ENCODE data around the gene ZNF577. TPM values are rescaled to one million over a fixed set of nuclear protein-coding genes. Genes with fewer than 3 reads are reported as not detected.

ZNF577 gene
- total RNA-seq, 4 donors from 2014 or later, result 10.5 to 26.4 (median 11.7) TPM

DNA sequence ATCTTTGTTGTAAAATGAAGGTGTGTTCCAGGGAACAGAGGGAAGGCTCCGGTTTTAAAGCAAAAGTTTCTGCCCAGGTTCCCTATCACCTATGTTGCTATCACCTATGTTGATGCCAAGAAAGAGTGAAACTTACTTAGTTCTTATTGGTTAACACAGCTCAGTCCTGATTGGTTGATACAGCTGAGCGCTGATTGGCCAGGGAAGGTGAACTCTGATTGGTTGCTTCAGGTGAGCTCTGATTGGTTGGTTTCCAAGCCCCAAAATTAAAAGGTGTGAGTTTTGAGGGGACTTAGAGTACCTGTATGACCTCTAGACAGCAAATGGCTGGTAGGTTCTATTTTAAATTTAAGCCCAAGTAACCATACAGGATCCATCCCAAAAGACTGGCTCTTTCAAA is 50.6 kb downstream of the ZNF577 start:
- DNase-seq, result no peak
- Histone ChIP-seq H3K4me1 (no peaks in the 10 kb centered on the region), H3K4me3 (no peak overlapping the region), H3K27me3 (no peaks in the 10 kb centered on the region), H3K9me3 (peaks cover 9 to 10% of the 10 kb centered on the region in 2 donors), H3K27ac (no peak overlapping the region), H3K36me3 (no peaks in the 10 kb centered on the region)
- intact Hi-C loops (cut with DNase I; ENCODE audit: low total_unique reads) (no loop called here), in situ Hi-C loops (cut with MboI; ENCODE audit: low pct_ligation_motif_present in 1 of 4, low pct_unique_long_range_greater_than_20kb in 1 of 4, low sequenced_read_pairs in 3 of 4) (no loop called here)
- TF ChIP-seq POLR2A (IDR thresholded peaks at IDR 0.05) (no peak), POLR2AphosphoS5 (IDR thresholded peaks at IDR 0.05) (no peak), EP300 (IDR thresholded peaks at IDR 0.05; ENCODE audit: low read depth) (no peak)
- TF ChIP-seq, protein P1, sequence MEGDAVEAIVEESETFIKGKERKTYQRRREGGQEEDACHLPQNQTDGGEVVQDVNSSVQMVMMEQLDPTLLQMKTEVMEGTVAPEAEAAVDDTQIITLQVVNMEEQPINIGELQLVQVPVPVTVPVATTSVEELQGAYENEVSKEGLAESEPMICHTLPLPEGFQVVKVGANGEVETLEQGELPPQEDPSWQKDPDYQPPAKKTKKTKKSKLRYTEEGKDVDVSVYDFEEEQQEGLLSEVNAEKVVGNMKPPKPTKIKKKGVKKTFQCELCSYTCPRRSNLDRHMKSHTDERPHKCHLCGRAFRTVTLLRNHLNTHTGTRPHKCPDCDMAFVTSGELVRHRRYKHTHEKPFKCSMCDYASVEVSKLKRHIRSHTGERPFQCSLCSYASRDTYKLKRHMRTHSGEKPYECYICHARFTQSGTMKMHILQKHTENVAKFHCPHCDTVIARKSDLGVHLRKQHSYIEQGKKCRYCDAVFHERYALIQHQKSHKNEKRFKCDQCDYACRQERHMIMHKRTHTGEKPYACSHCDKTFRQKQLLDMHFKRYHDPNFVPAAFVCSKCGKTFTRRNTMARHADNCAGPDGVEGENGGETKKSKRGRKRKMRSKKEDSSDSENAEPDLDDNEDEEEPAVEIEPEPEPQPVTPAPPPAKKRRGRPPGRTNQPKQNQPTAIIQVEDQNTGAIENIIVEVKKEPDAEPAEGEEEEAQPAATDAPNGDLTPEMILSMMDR (IDR thresholded peaks at IDR 0.05), result no peak
- WGBS, 2 donors (ENCODE audit: low coverage in 1 of 2), result 83 to 93% methylated on average over 2 of the region's 2 CpGs

DNA sequence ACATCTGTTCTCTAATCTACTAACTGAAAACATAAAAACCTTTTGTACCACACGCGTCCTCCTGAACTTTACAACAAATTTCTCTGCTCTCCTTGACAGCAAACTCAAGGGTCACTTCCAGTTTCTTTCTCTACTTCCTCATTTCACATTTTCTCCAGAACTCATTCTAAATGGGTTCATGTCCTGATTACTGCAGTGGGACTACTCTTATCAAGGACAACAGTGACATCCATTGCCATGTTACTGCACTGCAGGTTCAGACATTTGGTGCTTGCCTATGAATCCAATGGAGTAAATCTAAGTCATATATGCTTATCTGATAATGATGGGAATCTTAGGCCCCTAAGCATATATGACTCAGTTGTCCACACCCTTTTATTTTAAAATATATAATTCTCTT is 57.5 kb downstream of the ZNF577 start:
- in situ Hi-C loops (cut with MboI; ENCODE audit: low pct_ligation_motif_present in 1 of 4, low pct_unique_long_range_greater_than_20kb in 1 of 4, low sequenced_read_pairs in 3 of 4), result no loop called here

DNA sequence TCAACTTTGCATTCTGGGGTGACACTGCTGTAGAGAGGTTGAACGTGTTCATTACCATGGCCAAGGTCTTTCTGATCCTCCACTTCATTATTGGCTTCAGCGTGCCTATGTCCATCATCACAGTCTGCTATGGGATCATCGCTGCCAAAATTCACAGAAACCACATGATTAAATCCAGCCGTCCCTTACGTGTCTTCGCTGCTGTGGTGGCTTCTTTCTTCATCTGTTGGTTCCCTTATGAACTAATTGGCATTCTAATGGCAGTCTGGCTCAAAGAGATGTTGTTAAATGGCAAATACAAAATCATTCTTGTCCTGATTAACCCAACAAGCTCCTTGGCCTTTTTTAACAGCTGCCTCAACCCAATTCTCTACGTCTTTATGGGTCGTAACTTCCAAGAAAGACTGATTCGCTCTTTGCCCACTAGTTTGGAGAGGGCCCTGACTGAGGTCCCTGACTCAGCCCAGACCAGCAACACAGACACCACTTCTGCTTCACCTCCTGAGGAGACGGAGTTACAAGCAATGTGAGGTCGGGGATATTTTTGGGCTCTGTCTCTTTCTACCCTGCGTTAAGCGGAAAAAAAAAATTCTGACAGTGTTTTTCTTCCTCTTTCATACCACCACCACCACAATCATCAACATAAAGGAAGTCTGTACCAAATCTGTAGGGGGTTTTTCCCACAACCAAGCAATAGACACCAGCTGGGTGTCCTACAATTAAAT is 63.3 kb downstream of the ZNF577 start:
- in situ Hi-C loops (cut with MboI; ENCODE audit: low pct_ligation_motif_present in 1 of 4, low pct_unique_long_range_greater_than_20kb in 1 of 4, low sequenced_read_pairs in 3 of 4), result no loop called here
- Histone ChIP-seq H3K4me1 (no peaks in the 10 kb centered on the region), H3K27me3 (no peaks in the 10 kb centered on the region), H3K4me3 (no peak overlapping the region), H3K9me3 (peaks cover 0 to 8% of the 10 kb centered on the region in 2 donors), H3K27ac (peak overlapping the region in 1 of 4 donors; percentile 2), H3K36me3 (no peaks in the 10 kb centered on the region)
- DNase-seq, result no peak
- TF ChIP-seq POLR2A (IDR thresholded peaks at IDR 0.05) (no peak), EP300 (IDR thresholded peaks at IDR 0.05; ENCODE audit: low read depth) (no peak), POLR2AphosphoS5 (IDR thresholded peaks at IDR 0.05) (no peak)
- TF ChIP-seq, protein P1 (IDR thresholded peaks at IDR 0.05), result no peak
- intact Hi-C loops (cut with DNase I; ENCODE audit: low total_unique reads), result no loop called here
- WGBS, 2 donors (ENCODE audit: low coverage in 1 of 2), result 78 to 79% methylated on average over 12 to 13 of the region's 13 CpGs

More for the DNA sequence above, 57.5 kb downstream of the ZNF577 start:
- Histone ChIP-seq H3K4me3 (no peak overlapping the region), H3K27me3 (no peaks in the 10 kb centered on the region), H3K9me3 (peaks cover 0 to 8% of the 10 kb centered on the region in 2 donors), H3K36me3 (no peaks in the 10 kb centered on the region), H3K27ac (no peak overlapping the region), H3K4me1 (no peaks in the 10 kb centered on the region)
- DNase-seq, result no peak
- TF ChIP-seq POLR2A (IDR thresholded peaks at IDR 0.05) (no peak), EP300 (IDR thresholded peaks at IDR 0.05; ENCODE audit: low read depth) (no peak)
- TF ChIP-seq, protein P1 (IDR thresholded peaks at IDR 0.05), result no peak
- WGBS, 2 donors (ENCODE audit: low coverage in 1 of 2), result 72 to 87% methylated on average over 2 of the region's 2 CpGs
- intact Hi-C loops (cut with DNase I; ENCODE audit: low total_unique reads), result no loop called here

DNA sequence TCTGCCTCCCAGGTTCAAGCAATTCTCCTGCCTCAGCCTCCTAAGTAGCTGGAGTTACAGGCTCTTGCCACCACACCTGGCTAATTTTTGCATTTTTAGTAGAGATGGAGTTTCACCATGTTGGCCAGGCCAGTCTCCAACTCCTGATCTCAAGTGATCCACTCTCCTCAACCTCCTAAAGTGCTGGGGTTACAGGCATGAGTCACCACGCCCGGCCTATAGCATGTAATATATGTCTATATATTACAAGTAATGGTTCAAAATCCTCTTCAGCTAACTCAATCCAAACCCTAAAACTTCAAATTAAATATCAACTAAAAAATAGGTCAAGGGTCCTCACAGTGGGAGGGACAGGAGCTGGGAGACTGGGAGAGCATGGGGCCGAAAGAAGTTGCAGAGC is 64.8 kb downstream of the ZNF577 start:
- WGBS, 2 donors (ENCODE audit: low coverage in 1 of 2), result 97% methylated on average over 3 of the region's 3 CpGs; no CpG with 5 or more reads in 1 of the 2 donors
- no peak overlapping the region for H3K4me3 ChIP-seq
- TF ChIP-seq POLR2AphosphoS5 (IDR thresholded peaks at IDR 0.05) (no peak), POLR2A (IDR thresholded peaks at IDR 0.05) (no peak), EP300 (IDR thresholded peaks at IDR 0.05; ENCODE audit: low read depth) (no peak)
- TF ChIP-seq, protein P1 (IDR thresholded peaks at IDR 0.05), result no peak
- DNase-seq, result no peak
- H3K27ac ChIP-seq, result peak overlapping the region in 1 of 4 donors; percentile 7
- in situ Hi-C loops (cut with MboI; ENCODE audit: low pct_ligation_motif_present in 1 of 4, low pct_unique_long_range_greater_than_20kb in 1 of 4, low sequenced_read_pairs in 3 of 4), result no loop called here
- no peaks in the 10 kb centered on the region for H3K36me3 ChIP-seq
- intact Hi-C loops (cut with DNase I; ENCODE audit: low total_unique reads), result no loop called here
- H3K9me3 ChIP-seq, result peaks cover 0 to 8% of the 10 kb centered on the region in 2 donors
- H3K4me1 ChIP-seq, result no peaks in the 10 kb centered on the region
- H3K27me3 ChIP-seq, result no peaks in the 10 kb centered on the region

Data from transverse colon (tissue), 4 donors.